ENCODE data around the gene ANKRD36C. TPM values are rescaled to one million over a fixed set of nuclear protein-coding genes. Genes with fewer than 3 reads are reported as not detected.
"Not testable (repeated sequence)": the region's sequence is repeated elsewhere in the genome, so short reads cannot be mapped to it uniquely, and the experiment has no call there.

Gene ANKRD36C
- total RNA-seq, 4 donors from 2014 or later: 68.2 to 69.7 (median 69.2) TPM

DNA sequence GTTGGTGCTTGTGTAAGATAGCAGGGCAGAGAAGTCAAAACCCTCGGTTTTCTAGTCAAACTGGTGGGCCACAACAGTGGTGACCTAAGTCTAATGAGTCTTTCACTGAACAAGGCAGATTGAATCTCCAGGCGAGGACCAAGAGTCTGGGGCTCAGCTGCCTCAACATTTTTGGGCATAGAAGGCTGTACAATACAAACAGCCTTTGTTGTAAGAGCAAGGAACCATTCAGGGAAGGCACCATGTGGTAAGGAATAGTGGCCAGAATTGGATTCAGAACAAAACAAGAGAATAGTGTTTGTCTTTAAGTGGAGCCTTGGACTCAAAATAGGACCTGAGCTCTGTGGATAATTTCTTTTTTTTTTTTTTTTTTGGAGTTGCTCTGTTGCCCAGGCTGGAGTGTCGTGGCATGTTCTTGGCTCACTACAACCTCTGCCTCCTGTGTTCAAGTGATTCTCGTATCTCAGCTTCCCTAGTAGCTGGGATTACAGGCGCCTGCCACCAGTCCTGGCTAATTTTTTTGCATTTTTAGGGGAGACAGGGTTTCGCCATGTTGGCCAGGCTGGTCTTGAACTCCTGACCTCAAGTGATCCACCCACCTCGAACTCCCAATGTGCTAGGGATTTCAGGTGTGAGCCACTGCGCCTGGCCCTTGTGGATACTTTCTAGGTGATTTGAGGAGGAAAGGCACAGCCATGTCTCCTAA is 20.6 kb upstream of the ANKRD36C start:
- H3K36me3 ChIP-seq; H3K27me3 ChIP-seq; DNase-seq (ENCODE audit: low spot score in 2 of 2); H3K4me3 ChIP-seq; H3K9me3 ChIP-seq: not testable (repeated sequence)
- Histone ChIP-seq H3K4me1 (peaks cover 0 to 21% (median 8%) of the 10 kb centered on the region in 4 donors), H3K27ac (peak overlapping the region in 3 of 4 donors; percentile 46 to 84 (median 74))
- WGBS, 2 donors: 58 to 59% methylated on average over 8 of the region's 8 CpGs
- TF ChIP-seq EP300 (IDR thresholded peaks at IDR 0.05): peak in 1 of 2 donors; percentile 51

DNA sequence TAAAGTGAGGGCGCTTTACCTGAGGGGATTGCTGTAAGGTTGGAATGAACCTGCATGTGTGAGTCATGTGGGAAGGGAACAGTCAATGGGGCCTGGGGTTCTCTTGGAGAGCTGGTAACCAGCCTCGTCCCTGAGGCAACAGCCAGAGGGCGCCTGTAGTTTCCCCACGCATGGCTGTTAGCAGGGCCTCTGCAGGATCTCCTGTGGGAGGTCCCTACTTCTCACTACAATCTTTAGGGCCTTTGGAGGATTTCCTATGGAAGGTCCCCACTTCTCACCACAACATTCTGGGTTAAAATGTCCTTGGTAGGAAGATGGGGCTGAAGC is 19.5 kb upstream of the ANKRD36C start:
- peak overlapping the region in 3 of 4 donors; percentile 52 to 84 (median 74) for H3K27ac ChIP-seq
- not testable (repeated sequence) for H3K27me3 ChIP-seq; DNase-seq (ENCODE audit: low spot score in 2 of 2); H3K36me3 ChIP-seq; H3K9me3 ChIP-seq; H3K4me3 ChIP-seq
- peaks cover 0 to 21% (median 8%) of the 10 kb centered on the region in 4 donors for H3K4me1 ChIP-seq
- TF ChIP-seq, protein P1, sequence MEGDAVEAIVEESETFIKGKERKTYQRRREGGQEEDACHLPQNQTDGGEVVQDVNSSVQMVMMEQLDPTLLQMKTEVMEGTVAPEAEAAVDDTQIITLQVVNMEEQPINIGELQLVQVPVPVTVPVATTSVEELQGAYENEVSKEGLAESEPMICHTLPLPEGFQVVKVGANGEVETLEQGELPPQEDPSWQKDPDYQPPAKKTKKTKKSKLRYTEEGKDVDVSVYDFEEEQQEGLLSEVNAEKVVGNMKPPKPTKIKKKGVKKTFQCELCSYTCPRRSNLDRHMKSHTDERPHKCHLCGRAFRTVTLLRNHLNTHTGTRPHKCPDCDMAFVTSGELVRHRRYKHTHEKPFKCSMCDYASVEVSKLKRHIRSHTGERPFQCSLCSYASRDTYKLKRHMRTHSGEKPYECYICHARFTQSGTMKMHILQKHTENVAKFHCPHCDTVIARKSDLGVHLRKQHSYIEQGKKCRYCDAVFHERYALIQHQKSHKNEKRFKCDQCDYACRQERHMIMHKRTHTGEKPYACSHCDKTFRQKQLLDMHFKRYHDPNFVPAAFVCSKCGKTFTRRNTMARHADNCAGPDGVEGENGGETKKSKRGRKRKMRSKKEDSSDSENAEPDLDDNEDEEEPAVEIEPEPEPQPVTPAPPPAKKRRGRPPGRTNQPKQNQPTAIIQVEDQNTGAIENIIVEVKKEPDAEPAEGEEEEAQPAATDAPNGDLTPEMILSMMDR (IDR thresholded peaks at IDR 0.05): peak in 2 of 5 experiments; percentile 13 to 14
- WGBS, 2 donors: 30 to 44% methylated on average over 3 to 4 of the region's 4 CpGs

- TF ChIP-seq EP300 (IDR thresholded peaks at IDR 0.05) (peak in 1 of 2 donors; percentile 73), POLR2A (IDR thresholded peaks at IDR 0.05) (peak in 1 of 2 donors; percentile 69)
- H3K4me3 ChIP-seq: peak overlapping the region; percentile 35 to 63 (median 50)
Observed at GRCh38 chr2:96010320-96011128, 18.9 kb upstream of the ANKRD36C start.

GRCh38 chr2:96009833-96010232 is 18.2 kb upstream of the ANKRD36C start:
- Histone ChIP-seq H3K4me1 (peaks cover 0 to 21% (median 8%) of the 10 kb centered on the region in 4 donors), H3K27ac (peak overlapping the region; percentile 55 to 88 (median 84)), H3K4me3 (peak overlapping the region; percentile 35 to 63 (median 50))
- not testable (repeated sequence) for H3K9me3 ChIP-seq; H3K27me3 ChIP-seq; DNase-seq (ENCODE audit: low spot score in 2 of 2); H3K36me3 ChIP-seq
- 6 to 26% methylated on average over 7 to 10 of the region's 10 CpGs for WGBS, 2 donors

More at GRCh38 chr2:96010320-96011128, 18.9 kb upstream of the ANKRD36C start:
- not testable (repeated sequence) for H3K27me3 ChIP-seq, H3K36me3 ChIP-seq, H3K9me3 ChIP-seq
- Histone ChIP-seq H3K27ac (peak overlapping the region; percentile 55 to 88 (median 84)), H3K4me1 (peaks cover 0 to 21% (median 8%) of the 10 kb centered on the region in 4 donors)
- WGBS, 2 donors: 0% methylated on average over 1 to 9 of the region's 65 CpGs
- peak; percentile 92 to 94 for DNase-seq (ENCODE audit: low spot score in 2 of 2)

GRCh38 chr2:96008051-96008450 is 16.4 kb upstream of the ANKRD36C start:
- 66 to 75% methylated on average over 6 of the region's 6 CpGs for WGBS, 2 donors

GRCh38 chr2:96006248-96006647 is 14.6 kb upstream of the ANKRD36C start:
- H3K9me3 ChIP-seq; H3K4me1 ChIP-seq; H3K4me3 ChIP-seq; H3K27ac ChIP-seq; H3K27me3 ChIP-seq; H3K36me3 ChIP-seq; DNase-seq (ENCODE audit: low spot score in 2 of 2): not testable (repeated sequence)
- 91 to 93% methylated on average over 5 of the region's 5 CpGs for WGBS, 2 donors

More at GRCh38 chr2:96008051-96008450, 16.4 kb upstream of the ANKRD36C start:
- H3K27ac ChIP-seq; DNase-seq (ENCODE audit: low spot score in 2 of 2); H3K36me3 ChIP-seq; H3K9me3 ChIP-seq; H3K4me3 ChIP-seq; H3K27me3 ChIP-seq: not testable (repeated sequence)
- peaks cover 0 to 21% (median 8%) of the 10 kb centered on the region in 4 donors for H3K4me1 ChIP-seq

GRCh38 chr2:95992520-95993272 is 1.1 kb upstream of the ANKRD36C start:
- H3K4me1 ChIP-seq, H3K9me3 ChIP-seq, H3K27me3 ChIP-seq, H3K36me3 ChIP-seq: not testable (repeated sequence)
- Histone ChIP-seq H3K27ac (peak overlapping the region; percentile 79 to 92 (median 86)), H3K4me3 (peak overlapping the region; percentile 56 to 75 (median 66))
- DNase-seq (ENCODE audit: low spot score in 2 of 2): peak in 1 of 2 donors; percentile 91
- TF ChIP-seq EP300 (IDR thresholded peaks at IDR 0.05): peak in 1 of 2 donors; percentile 48
- TF ChIP-seq, protein P1 (IDR thresholded peaks at IDR 0.05): peak; percentile 87 to 98 (median 91)
- WGBS, 2 donors: 6 to 11% methylated on average over 14 to 25 of the region's 34 CpGs

- not testable (repeated sequence) for H3K4me1 ChIP-seq; H3K36me3 ChIP-seq; DNase-seq (ENCODE audit: low spot score in 2 of 2); H3K9me3 ChIP-seq; H3K27me3 ChIP-seq
- Histone ChIP-seq H3K27ac (peak overlapping the region; percentile 79 to 92 (median 86)), H3K4me3 (peak overlapping the region; percentile 56 to 75 (median 66))
- WGBS, 2 donors: no CpG with 5 or more reads among the region's 39 CpGs
Observed at GRCh38 chr2:95992102-95992501, 478 bp upstream of the ANKRD36C start.

DNA sequence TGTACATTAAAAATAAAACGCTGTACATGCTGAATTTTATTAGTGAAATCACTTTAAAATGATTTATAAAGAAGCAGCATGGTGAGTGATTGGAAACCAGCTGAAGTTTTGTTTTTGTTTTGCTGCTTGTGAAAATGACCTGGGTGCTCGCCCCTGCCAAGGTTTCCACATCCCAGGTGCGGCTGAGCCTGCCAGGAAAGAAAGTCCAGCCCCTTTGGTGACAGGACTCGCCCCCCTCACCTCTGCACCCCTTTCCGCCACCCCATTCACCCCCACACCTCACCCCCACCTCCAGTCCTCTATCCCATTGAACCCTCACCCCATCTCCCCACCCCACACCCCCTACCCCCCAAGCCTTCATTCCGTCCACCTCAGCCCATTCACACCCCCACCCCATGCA is 740 bp downstream of the ANKRD36C start:
- H3K4me3 ChIP-seq: peak overlapping the region in 1 of 4 donors; percentile 75
- not testable (repeated sequence) for H3K27ac ChIP-seq; H3K4me1 ChIP-seq; H3K9me3 ChIP-seq; H3K36me3 ChIP-seq; H3K27me3 ChIP-seq; DNase-seq (ENCODE audit: low spot score in 2 of 2)
- 6 to 16% methylated on average over 5 of the region's 6 CpGs for WGBS, 2 donors

- not testable (repeated sequence) for H3K4me3 ChIP-seq; H3K27ac ChIP-seq; H3K9me3 ChIP-seq; H3K4me1 ChIP-seq; DNase-seq (ENCODE audit: low spot score in 2 of 2); H3K27me3 ChIP-seq
- 54% methylated on average over 2 of the region's 2 CpGs for WGBS, 2 donors
- H3K36me3 ChIP-seq: peaks cover 0 to 29% (median 0%) of the 10 kb centered on the region in 3 donors
Observed at GRCh38 chr2:95951662-95952061, 40.0 kb downstream of the ANKRD36C start.
